NB4 (cell line): ENCODE measurements around the gene GPR142.
A peak's percentile ranks its signal among the peaks of the same experiment; 100 is the strongest.

Experiments used
- DNase-seq: peaks from one replicate; pipeline ENCODE4 v3.0.0; 2010; ENCODE audit warnings: low read depth
- H3K4me3 ChIP-seq: one replicate; pipeline ENCODE4 v1.5.1; 2011; ENCODE audit warnings: mild to moderate bottlenecking, low read depth, low read length, moderate library complexity
- CTCF ChIP-seq: IDR thresholded peaks from one replicate; pipeline ENCODE4 v1.5.1; 2012; ENCODE audit warnings: low read depth, low read length
- MYC ChIP-seq: IDR thresholded peaks from 2 replicates; pipeline ENCODE4 v1.6.1; 2011; ENCODE audit warnings: low read depth, low read length
- POLR2A ChIP-seq: IDR thresholded peaks from 2 replicates; pipeline ENCODE4 v1.6.1; 2011; ENCODE audit warnings: mild to moderate bottlenecking; ENCODE audit not compliant: insufficient read length; ENCODE audit errors: extremely low read depth
- TF ChIP-seq, protein P1 (sequence below): IDR thresholded peaks from 2 replicates; pipeline ENCODE4 v1.6.1; 2011; ENCODE audit warnings: low read depth, low read length

The GPR142 gene

GRCh38 chr17:74417178-74418045 is 50.1 kb downstream of the GPR142 start:
- no peak for TF ChIP-seq MYC
- no peak for TF ChIP-seq CTCF
- TF ChIP-seq, protein P1, sequence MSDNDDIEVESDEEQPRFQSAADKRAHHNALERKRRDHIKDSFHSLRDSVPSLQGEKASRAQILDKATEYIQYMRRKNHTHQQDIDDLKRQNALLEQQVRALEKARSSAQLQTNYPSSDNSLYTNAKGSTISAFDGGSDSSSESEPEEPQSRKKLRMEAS, result no peak
- TF ChIP-seq POLR2A, result no peak
- H3K4me3 ChIP-seq, result no peak overlapping the region
- peak; percentile 71 for DNase-seq

GRCh38 chr17:74419928-74420411 is 52.7 kb downstream of the GPR142 start:
- no peak for TF ChIP-seq MYC
- no peak for TF ChIP-seq POLR2A
- no peak overlapping the region for H3K4me3 ChIP-seq

More at GRCh38 chr17:74419928-74420411, 52.7 kb downstream of the GPR142 start:
- no peak for DNase-seq
